Activated CD4-positive, alpha-beta T cell treated with anti-CD3 and anti-CD28 coated beads for 1 hour (primary cell): ENCODE results near the gene ARSK.

Experiments
- DNase-seq: peaks from one replicate; pipeline ENCODE4 v3.0.0-alpha.2; 2020

Gene ARSK

DNA sequence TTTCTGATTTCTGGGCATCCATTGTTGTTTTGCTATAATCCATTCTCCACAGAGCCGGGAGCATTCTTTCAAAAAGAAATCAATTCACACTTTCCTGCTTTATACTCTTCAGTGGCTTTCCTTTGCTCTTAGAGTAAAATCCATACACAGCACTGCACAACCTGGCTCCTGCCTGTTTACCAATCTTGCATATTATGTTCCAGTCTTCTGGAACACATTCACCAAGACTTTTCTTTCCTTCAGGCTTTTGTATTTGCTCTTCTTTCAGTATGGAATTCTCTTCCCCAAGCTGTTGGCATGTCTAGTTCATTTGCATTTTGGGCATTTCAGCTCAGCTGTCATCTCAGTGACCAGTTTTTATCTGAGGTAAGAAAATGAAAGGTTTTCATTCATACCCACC is 97.9 kb downstream of the ARSK start:
- DNase-seq = no peak

DNA sequence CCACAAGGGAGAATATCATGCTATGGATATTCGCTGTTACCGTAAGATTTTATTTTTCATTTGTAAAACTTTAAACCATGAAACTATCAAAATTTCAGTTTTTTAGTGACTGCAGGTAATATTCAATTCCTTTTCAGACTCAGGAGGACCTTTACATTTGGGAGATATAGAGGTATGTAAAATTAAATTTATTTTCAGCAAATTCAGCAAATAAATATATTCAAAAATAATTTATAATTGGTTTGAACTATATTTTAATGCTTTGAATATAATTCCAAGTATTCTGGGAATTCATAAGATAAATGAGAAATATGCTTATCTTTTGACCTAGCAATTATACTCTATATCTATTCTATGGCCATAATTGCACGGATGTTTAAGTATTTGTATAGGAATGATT is 99.3 kb downstream of the ARSK start:
- DNase-seq = no peak
